IMR-90 (cell line): Measurements from ENCODE around the gene ZFP36L1. TPM values are rescaled to one million over a fixed set of nuclear protein-coding genes. Genes with fewer than 3 reads are reported as not detected.

ENCODE experiments used
- ATAC-seq: fragments of 200-7000 bp; cut with Tn5 transposase; 2 replicates; pipeline ENCODE4 v1.9.1; 2020; ENCODE audit warnings: low read depth, mild to moderate bottlenecking, moderate library complexity
- BruUV-seq: library from RNA; stranded (reverse); fragments of 400-500 nt; replicated peaks from 2 replicates; lab custom pipeline; 2021; lab: Mats Ljungman, UMichigan
- CTCF ChIA-PET: fragments of 300-600 bp; formaldehyde crosslinking; extraction: SDS; loops from one replicate; lab custom pipeline; 2021; ENCODE audit warnings: antibody characterized with exemption; lab: Yijun Ruan, JAX
- POLR2A ChIA-PET: fragments of 300-600 bp; sonication (Branson Sonifier 250); formaldehyde crosslinking; loops from one replicate; lab custom pipeline; 2022; ENCODE audit warnings: antibody characterized with exemption; ENCODE audit not compliant: unreplicated experiment; lab: Charles Lee
- DNase-seq: peaks from one replicate; pipeline ENCODE4 v3.0.0; 2013
- H2AFZ ChIP-seq: replicated peaks from 2 replicates; pipeline ENCODE3; 2013; ENCODE audit warnings: low read length, mild to moderate bottlenecking; ENCODE audit not compliant: poor library complexity
- H2AK5ac ChIP-seq: 2 replicates; pipeline ENCODE4 v1.6.1; 2013; ENCODE audit warnings: low read depth, low read length, inconsistent platforms
- H2AK9ac ChIP-seq: replicated peaks from 2 replicates; pipeline ENCODE3; 2013; ENCODE audit warnings: mild to moderate bottlenecking, low read depth, low read length, moderate library complexity; ENCODE audit not compliant: poor library complexity
- H2BK120ac ChIP-seq: 2 replicates; pipeline ENCODE4 v1.6.1; 2013; ENCODE audit warnings: low read depth, low read length, inconsistent platforms
- H2BK15ac ChIP-seq: 3 replicates; pipeline ENCODE4 v1.6.1; 2013; ENCODE audit warnings: low read depth, low read length, inconsistent platforms
- H2BK20ac ChIP-seq: 2 replicates; pipeline ENCODE4 v1.6.1; 2013; ENCODE audit warnings: low read depth, mild to moderate bottlenecking, inconsistent platforms, low read length, moderate library complexity
- H2BK5ac ChIP-seq: 2 replicates; pipeline ENCODE4 v1.6.1; 2013; ENCODE audit warnings: mild to moderate bottlenecking, low read depth, low read length, inconsistent platforms; ENCODE audit not compliant: poor library complexity, severe bottlenecking
- H3K14ac ChIP-seq: replicated peaks from 2 replicates; pipeline ENCODE4 v1.6.1; 2013; ENCODE audit warnings: low read depth, low read length, inconsistent platforms
- H3K18ac ChIP-seq: 2 replicates; pipeline ENCODE4 v1.6.1; 2013; ENCODE audit warnings: low read depth, low read length, control low read depth
- H3K23ac ChIP-seq: 2 replicates; pipeline ENCODE4 v1.6.1; 2013; ENCODE audit warnings: low read depth, low read length, inconsistent platforms
- H3K27ac ChIP-seq: 2 replicates; pipeline ENCODE4 v1.5.1; 2013; ENCODE audit warnings: mild to moderate bottlenecking, control low read depth, low read length; ENCODE audit not compliant: insufficient read depth
- H3K27me3 ChIP-seq: 2 replicates; pipeline ENCODE4 v1.6.1; 2013; ENCODE audit warnings: low read length; ENCODE audit not compliant: control insufficient read depth, insufficient read depth
- H3K36me3 ChIP-seq: 2 replicates; pipeline ENCODE4 v1.6.1; 2013; ENCODE audit warnings: low read length, mixed read lengths; ENCODE audit not compliant: control insufficient read depth, insufficient read depth
- H3K4ac ChIP-seq: 2 replicates; pipeline ENCODE4 v1.6.1; 2013; ENCODE audit warnings: low read depth, low read length, inconsistent platforms
- H3K4me1 ChIP-seq: 2 replicates; pipeline ENCODE4 v1.6.1; 2013; ENCODE audit warnings: low read length, mixed read lengths; ENCODE audit not compliant: control insufficient read depth, insufficient read depth
- H3K4me2 ChIP-seq: 2 replicates; pipeline ENCODE4 v1.6.1; 2013; ENCODE audit warnings: low read depth, mild to moderate bottlenecking, control low read depth, low read length, moderate library complexity
- H3K4me3 ChIP-seq: 2 replicates; pipeline ENCODE4 v1.5.1; 2013; ENCODE audit warnings: low read depth, mild to moderate bottlenecking, control low read depth, low read length, moderate library complexity; ENCODE audit not compliant: insufficient read depth
- H3K56ac ChIP-seq: 2 replicates; pipeline ENCODE4 v1.6.1; 2013; ENCODE audit warnings: low read length, inconsistent platforms; ENCODE audit not compliant: insufficient read depth; ENCODE audit errors: extremely low read depth
- H3K79me1 ChIP-seq, 2 experiments: 2 replicates each; pipeline ENCODE4 v1.6.1; 2013; ENCODE audit warnings: low read length in 2 of 2, inconsistent platforms in 1 of 2, low read depth in 1 of 2
- H3K9ac ChIP-seq: 2 replicates; pipeline ENCODE4 v1.6.1; 2013; ENCODE audit warnings: low read depth, low read length, control low read depth
- H3K9me1 ChIP-seq: 2 replicates; pipeline ENCODE4 v1.6.1; 2013; ENCODE audit warnings: low read length, inconsistent platforms; ENCODE audit not compliant: insufficient read depth
- H3K9me3 ChIP-seq: 2 replicates; pipeline ENCODE4 v1.6.1; 2013; ENCODE audit warnings: low read length; ENCODE audit not compliant: control insufficient read depth, insufficient read depth
- H4K20me1 ChIP-seq: 2 replicates; pipeline ENCODE4 v1.6.1; 2013; ENCODE audit warnings: low read length, inconsistent platforms; ENCODE audit not compliant: insufficient read depth
- H4K5ac ChIP-seq: 2 replicates; pipeline ENCODE4 v1.6.1; 2013; ENCODE audit warnings: mild to moderate bottlenecking, low read depth, low read length, control low read depth
- H4K8ac ChIP-seq, 2 experiments: 2 replicates each; pipeline ENCODE4 v1.6.1; 2013; ENCODE audit warnings: low read depth in 2 of 2, low read length in 2 of 2, control low read depth in 1 of 2, inconsistent platforms in 1 of 2
- H4K91ac ChIP-seq: 2 replicates; pipeline ENCODE4 v1.6.1; 2013; ENCODE audit warnings: low read depth, low read length, inconsistent platforms; ENCODE audit not compliant: insufficient read depth
- BHLHE40 ChIP-seq: fragments of 150-350 bp; IDR thresholded peaks from 2 replicates; pipeline ENCODE4 v1.6.1; 2016; ENCODE audit warnings: mild to moderate bottlenecking, low read depth, low read length
- CEBPB ChIP-seq: IDR thresholded peaks from 2 replicates; pipeline ENCODE4 v1.6.1; 2012; ENCODE audit warnings: low read depth, low read length, improper control_type of control experiment
- CHD1 ChIP-seq: IDR thresholded peaks from 2 replicates; pipeline ENCODE4 v1.6.1; 2012; ENCODE audit warnings: low read depth, low read length, improper control_type of control experiment
- FOS ChIP-seq: fragments of 150-350 bp; IDR thresholded peaks from 2 replicates; pipeline ENCODE4 v1.6.1; 2016; ENCODE audit warnings: low read depth, low read length
- MAFK ChIP-seq: IDR thresholded peaks from 2 replicates; pipeline ENCODE4 v1.6.1; 2012; ENCODE audit warnings: low read depth, low read length, improper control_type of control experiment
- MAZ ChIP-seq: IDR thresholded peaks from 2 replicates; pipeline ENCODE4 v1.6.1; 2012; ENCODE audit warnings: low read depth, mild to moderate bottlenecking, low read length, improper control_type of control experiment, moderate library complexity, borderline replicate concordance
- MXI1 ChIP-seq: IDR thresholded peaks from 2 replicates; pipeline ENCODE4 v1.6.1; 2012; ENCODE audit warnings: low read depth, mild to moderate bottlenecking, low read length, moderate library complexity, borderline replicate concordance
- NFE2L2 ChIP-seq: fragments of 150-350 bp; IDR thresholded peaks from 2 replicates; pipeline ENCODE4 v1.6.1; 2016; ENCODE audit warnings: low read depth, mild to moderate bottlenecking, low read length
- POLR2A ChIP-seq: IDR thresholded peaks from 2 replicates; pipeline ENCODE4 v1.6.1; 2012; ENCODE audit warnings: mild to moderate bottlenecking, low read depth, low read length
- RAD21 ChIP-seq: IDR thresholded peaks from 2 replicates; pipeline ENCODE4 v1.6.1; 2012; ENCODE audit warnings: low read length, improper control_type of control experiment
- RCOR1 ChIP-seq: IDR thresholded peaks from 2 replicates; pipeline ENCODE4 v1.6.1; 2012; ENCODE audit warnings: mild to moderate bottlenecking, low read length, improper control_type of control experiment; ENCODE audit not compliant: insufficient replicate concordance
- RFX5 ChIP-seq: IDR thresholded peaks from 2 replicates; pipeline ENCODE4 v1.8.0; 2012; ENCODE audit warnings: low read depth, mild to moderate bottlenecking, low read length, moderate library complexity
- SMC3 ChIP-seq: fragments of 150-350 bp; IDR thresholded peaks from 2 replicates; pipeline ENCODE4 v1.6.1; 2016; ENCODE audit warnings: low read depth, mild to moderate bottlenecking, antibody characterized with exemption, low read length, moderate library complexity
- WGBS, 2 experiments: methylation state at CpG; one replicate each; pipeline versions ENCODE4 v1.1.5 to v1.1.7; 2013; ENCODE audit warnings: missing lambda C conversion rate in 2 of 2; ENCODE audit not compliant: insufficient read length in 1 of 2; ENCODE audit errors: extremely low coverage in 2 of 2; 5-methylcytosine and 5-hydroxymethylcytosine counted together
- dilution Hi-C: fragments of 300-500 bp; cut with HindIII; formaldehyde crosslinking; loops from one replicate; pipeline ENCODE4 v1.14.3; 2018; ENCODE audit warnings: low sequenced_read_pairs; ENCODE audit not compliant: unreplicated experiment
- in situ Hi-C: fragments of 300-500 bp; cut with MboI; formaldehyde crosslinking; loops from 3 replicates; pipeline ENCODE4 v1.14.3; 2019; ENCODE audit warnings: low sequenced_read_pairs, inconsistent platforms, mixed read lengths
- intact Hi-C: fragments of 100-400 bp; cut with micrococcal nuclease; formaldehyde crosslinking; loops from 2 replicates; pipeline ENCODE4 v1.10.0; 2022
- polyA plus RNA-seq, 3 experiments: library from polyadenylated mRNA; depleted of rRNA; stranded (reverse); fragments of >200 nt; gene quantifications; 2 replicates each; pipeline ENCODE4 v1.2.3, GENCODE V29; 2012; ENCODE audit warnings: low replicate concordance in 1 of 3
- total RNA-seq: library from RNA; depleted of rRNA; stranded (reverse); fragments of >200 nt; gene quantifications from 2 replicates; pipeline ENCODE4 v1.2.3, GENCODE V29; 2012
- TF ChIP-seq, protein P1 (sequence below): fragments of 150-350 bp; IDR thresholded peaks from 2 replicates; pipeline ENCODE4 v1.6.1; 2016; ENCODE audit warnings: low read depth, mild to moderate bottlenecking, low read length, moderate library complexity, borderline replicate concordance
- TF ChIP-seq, protein P2 (sequence below): fragments of 150-350 bp; IDR thresholded peaks from 2 replicates; pipeline ENCODE4 v1.6.1; 2017; ENCODE audit warnings: mild to moderate bottlenecking, antibody characterized with exemption, low read length, low read depth
- TF ChIP-seq, protein P3 (sequence below): conservative IDR thresholded peaks from 2 replicates; pipeline ENCODE4 v1.5.1; 2012; ENCODE audit warnings: mild to moderate bottlenecking, low read depth, low read length, improper control_type of control experiment

ZFP36L1 gene
- total and polyA plus RNA-seq, 2 of the 4 experiments (the other 2 are of a cell fraction) = 6.5 to 140 TPM

DNA sequence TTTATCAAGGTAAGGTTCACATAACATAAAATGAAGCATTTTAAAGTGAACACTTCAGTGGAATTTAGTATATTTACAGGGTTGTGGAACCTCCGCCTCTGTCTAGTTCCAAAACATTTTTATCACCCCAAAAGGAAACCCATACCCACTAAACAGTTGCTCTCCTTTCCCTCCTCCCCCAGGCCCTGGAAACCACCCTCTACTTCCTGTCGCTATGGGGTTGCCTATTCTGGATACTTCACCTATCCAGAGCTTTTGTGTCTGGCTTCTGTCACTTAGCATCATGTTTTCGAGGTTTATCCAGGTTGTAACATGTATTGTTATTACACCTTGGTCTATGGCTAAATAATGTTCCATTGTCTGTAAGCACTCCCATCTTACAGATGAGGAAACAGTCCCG is 27.7 kb upstream of the ZFP36L1 start:
- WGBS, 2 experiments = 100% methylated on average over 1 of the region's 4 CpGs; no CpG with 5 or more reads in 1 of the 2 experiments
- H2BK15ac ChIP-seq = no peak overlapping the region
- intact Hi-C loops (no loop called here), dilution Hi-C loops (no loop called here), in situ Hi-C loops (loop anchor here (5.0 kb wide), 1 partner anchor 888 kb away; no protein-coding TSS in a partner anchor)
- no peaks in the 10 kb centered on the region for H3K36me3 ChIP-seq
- no peaks in the 10 kb centered on the region for H3K27me3 ChIP-seq
- no TSS peak for BruUV-seq
- no peak overlapping the region for H2BK5ac ChIP-seq
- no peak overlapping the region for H3K23ac ChIP-seq
- no peaks in the 10 kb centered on the region for H3K9me3 ChIP-seq
- H3K4me1 ChIP-seq = peaks cover 10% of the 10 kb centered on the region
- H4K91ac ChIP-seq = no peak overlapping the region
- no peak for ATAC-seq
- H4K8ac ChIP-seq = no peak overlapping the region
- no peak overlapping the region for H2BK20ac ChIP-seq
- H4K20me1 ChIP-seq = no peaks in the 10 kb centered on the region
- H2AK9ac ChIP-seq = no peak overlapping the region
- H3K56ac ChIP-seq = no peak overlapping the region
- H3K18ac ChIP-seq = no peak overlapping the region
- H4K5ac ChIP-seq = no peak overlapping the region
- no peak overlapping the region for H3K14ac ChIP-seq
- CTCF ChIA-PET = no interaction called here
- H2AK5ac ChIP-seq = no peak overlapping the region
- no peak overlapping the region for H3K4ac ChIP-seq
- H3K79me1 ChIP-seq = peaks cover 6 to 7% of the 10 kb centered on the region in 2 experiments
- no peak for DNase-seq
- peaks cover 9% of the 10 kb centered on the region for H3K9me1 ChIP-seq
- H3K27ac ChIP-seq = no peak overlapping the region
- TF ChIP-seq CEBPB (no peak), MAFK (no peak), MXI1 (no peak), BHLHE40 (no peak), NFE2L2 (no peak), CHD1 (no peak), MAZ (no peak), RFX5 (no peak), FOS (no peak), RCOR1 (no peak), POLR2A (no peak), RAD21 (no peak), SMC3 (no peak)
- TF ChIP-seq, protein P1, sequence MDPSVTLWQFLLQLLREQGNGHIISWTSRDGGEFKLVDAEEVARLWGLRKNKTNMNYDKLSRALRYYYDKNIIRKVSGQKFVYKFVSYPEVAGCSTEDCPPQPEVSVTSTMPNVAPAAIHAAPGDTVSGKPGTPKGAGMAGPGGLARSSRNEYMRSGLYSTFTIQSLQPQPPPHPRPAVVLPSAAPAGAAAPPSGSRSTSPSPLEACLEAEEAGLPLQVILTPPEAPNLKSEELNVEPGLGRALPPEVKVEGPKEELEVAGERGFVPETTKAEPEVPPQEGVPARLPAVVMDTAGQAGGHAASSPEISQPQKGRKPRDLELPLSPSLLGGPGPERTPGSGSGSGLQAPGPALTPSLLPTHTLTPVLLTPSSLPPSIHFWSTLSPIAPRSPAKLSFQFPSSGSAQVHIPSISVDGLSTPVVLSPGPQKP = no peak
- TF ChIP-seq, protein P2, sequence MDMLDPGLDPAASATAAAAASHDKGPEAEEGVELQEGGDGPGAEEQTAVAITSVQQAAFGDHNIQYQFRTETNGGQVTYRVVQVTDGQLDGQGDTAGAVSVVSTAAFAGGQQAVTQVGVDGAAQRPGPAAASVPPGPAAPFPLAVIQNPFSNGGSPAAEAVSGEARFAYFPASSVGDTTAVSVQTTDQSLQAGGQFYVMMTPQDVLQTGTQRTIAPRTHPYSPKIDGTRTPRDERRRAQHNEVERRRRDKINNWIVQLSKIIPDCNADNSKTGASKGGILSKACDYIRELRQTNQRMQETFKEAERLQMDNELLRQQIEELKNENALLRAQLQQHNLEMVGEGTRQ = no peak
- TF ChIP-seq, protein P3, sequence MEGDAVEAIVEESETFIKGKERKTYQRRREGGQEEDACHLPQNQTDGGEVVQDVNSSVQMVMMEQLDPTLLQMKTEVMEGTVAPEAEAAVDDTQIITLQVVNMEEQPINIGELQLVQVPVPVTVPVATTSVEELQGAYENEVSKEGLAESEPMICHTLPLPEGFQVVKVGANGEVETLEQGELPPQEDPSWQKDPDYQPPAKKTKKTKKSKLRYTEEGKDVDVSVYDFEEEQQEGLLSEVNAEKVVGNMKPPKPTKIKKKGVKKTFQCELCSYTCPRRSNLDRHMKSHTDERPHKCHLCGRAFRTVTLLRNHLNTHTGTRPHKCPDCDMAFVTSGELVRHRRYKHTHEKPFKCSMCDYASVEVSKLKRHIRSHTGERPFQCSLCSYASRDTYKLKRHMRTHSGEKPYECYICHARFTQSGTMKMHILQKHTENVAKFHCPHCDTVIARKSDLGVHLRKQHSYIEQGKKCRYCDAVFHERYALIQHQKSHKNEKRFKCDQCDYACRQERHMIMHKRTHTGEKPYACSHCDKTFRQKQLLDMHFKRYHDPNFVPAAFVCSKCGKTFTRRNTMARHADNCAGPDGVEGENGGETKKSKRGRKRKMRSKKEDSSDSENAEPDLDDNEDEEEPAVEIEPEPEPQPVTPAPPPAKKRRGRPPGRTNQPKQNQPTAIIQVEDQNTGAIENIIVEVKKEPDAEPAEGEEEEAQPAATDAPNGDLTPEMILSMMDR = no peak
- H3K4me3 ChIP-seq = no peak overlapping the region
- no peak overlapping the region for H3K4me2 ChIP-seq
- POLR2A ChIA-PET = interaction anchor here (1.3 kb wide), 1 partner anchor 27 kb away, joined by 3 read pairs; the partner anchor contains the start of gene ZFP36L1
- H2BK120ac ChIP-seq = no peak overlapping the region
- H3K9ac ChIP-seq = no peak overlapping the region
- H2AFZ ChIP-seq = no peak overlapping the region
